Loucy (cell line): ENCODE results near the gene EIF3A.

Experiments
- EZH2phosphoT487 ChIP-seq: fragments of 200-600 bp; IDR thresholded peaks from 2 replicates; pipeline ENCODE4 v1.6.1; 2018; ENCODE audit warnings: antibody characterized with exemption, mild to moderate bottlenecking, moderate library complexity, borderline replicate concordance
- TF ChIP-seq, protein P1 (sequence below): fragments of 200-600 bp; sonication (generic); conservative IDR thresholded peaks from 2 replicates; pipeline ENCODE4 v1.5.1; 2014; ENCODE audit warnings: mild to moderate bottlenecking, antibody characterized with exemption, low read length

DNA sequence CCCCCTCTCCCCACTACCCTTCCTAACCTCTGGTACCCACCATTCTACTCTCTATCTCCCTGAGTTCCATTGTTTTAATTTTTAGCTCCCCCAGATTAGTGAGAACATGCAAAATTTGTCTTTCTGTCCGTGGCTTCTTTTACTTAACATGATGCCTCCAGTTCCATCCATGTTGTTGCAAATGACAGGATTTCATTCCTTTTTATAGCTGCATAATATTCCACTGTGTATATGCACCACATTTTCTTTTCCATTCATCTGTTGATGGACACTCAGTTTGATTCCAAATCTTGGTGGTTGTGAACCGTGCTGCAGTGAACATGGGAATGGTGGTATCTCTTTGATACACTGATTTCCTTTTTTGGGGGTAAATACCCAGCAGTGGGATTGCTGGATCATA lies 45.3 kb upstream of the EIF3A start:
- TF ChIP-seq, protein P1, sequence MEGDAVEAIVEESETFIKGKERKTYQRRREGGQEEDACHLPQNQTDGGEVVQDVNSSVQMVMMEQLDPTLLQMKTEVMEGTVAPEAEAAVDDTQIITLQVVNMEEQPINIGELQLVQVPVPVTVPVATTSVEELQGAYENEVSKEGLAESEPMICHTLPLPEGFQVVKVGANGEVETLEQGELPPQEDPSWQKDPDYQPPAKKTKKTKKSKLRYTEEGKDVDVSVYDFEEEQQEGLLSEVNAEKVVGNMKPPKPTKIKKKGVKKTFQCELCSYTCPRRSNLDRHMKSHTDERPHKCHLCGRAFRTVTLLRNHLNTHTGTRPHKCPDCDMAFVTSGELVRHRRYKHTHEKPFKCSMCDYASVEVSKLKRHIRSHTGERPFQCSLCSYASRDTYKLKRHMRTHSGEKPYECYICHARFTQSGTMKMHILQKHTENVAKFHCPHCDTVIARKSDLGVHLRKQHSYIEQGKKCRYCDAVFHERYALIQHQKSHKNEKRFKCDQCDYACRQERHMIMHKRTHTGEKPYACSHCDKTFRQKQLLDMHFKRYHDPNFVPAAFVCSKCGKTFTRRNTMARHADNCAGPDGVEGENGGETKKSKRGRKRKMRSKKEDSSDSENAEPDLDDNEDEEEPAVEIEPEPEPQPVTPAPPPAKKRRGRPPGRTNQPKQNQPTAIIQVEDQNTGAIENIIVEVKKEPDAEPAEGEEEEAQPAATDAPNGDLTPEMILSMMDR = no peak
- TF ChIP-seq EZH2phosphoT487 = no peak
